Measurements from ENCODE around the gene NEK10.
A peak's percentile ranks its signal among the peaks of the same experiment; 100 is the strongest.
"Not testable (repeated sequence)": the region's sequence is repeated elsewhere in the genome, so short reads cannot be mapped to it uniquely, and the experiment has no call there.

The NEK10 gene, protein sequence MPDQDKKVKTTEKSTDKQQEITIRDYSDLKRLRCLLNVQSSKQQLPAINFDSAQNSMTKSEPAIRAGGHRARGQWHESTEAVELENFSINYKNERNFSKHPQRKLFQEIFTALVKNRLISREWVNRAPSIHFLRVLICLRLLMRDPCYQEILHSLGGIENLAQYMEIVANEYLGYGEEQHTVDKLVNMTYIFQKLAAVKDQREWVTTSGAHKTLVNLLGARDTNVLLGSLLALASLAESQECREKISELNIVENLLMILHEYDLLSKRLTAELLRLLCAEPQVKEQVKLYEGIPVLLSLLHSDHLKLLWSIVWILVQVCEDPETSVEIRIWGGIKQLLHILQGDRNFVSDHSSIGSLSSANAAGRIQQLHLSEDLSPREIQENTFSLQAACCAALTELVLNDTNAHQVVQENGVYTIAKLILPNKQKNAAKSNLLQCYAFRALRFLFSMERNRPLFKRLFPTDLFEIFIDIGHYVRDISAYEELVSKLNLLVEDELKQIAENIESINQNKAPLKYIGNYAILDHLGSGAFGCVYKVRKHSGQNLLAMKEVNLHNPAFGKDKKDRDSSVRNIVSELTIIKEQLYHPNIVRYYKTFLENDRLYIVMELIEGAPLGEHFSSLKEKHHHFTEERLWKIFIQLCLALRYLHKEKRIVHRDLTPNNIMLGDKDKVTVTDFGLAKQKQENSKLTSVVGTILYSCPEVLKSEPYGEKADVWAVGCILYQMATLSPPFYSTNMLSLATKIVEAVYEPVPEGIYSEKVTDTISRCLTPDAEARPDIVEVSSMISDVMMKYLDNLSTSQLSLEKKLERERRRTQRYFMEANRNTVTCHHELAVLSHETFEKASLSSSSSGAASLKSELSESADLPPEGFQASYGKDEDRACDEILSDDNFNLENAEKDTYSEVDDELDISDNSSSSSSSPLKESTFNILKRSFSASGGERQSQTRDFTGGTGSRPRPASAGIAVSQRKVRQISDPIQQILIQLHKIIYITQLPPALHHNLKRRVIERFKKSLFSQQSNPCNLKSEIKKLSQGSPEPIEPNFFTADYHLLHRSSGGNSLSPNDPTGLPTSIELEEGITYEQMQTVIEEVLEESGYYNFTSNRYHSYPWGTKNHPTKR

DNA sequence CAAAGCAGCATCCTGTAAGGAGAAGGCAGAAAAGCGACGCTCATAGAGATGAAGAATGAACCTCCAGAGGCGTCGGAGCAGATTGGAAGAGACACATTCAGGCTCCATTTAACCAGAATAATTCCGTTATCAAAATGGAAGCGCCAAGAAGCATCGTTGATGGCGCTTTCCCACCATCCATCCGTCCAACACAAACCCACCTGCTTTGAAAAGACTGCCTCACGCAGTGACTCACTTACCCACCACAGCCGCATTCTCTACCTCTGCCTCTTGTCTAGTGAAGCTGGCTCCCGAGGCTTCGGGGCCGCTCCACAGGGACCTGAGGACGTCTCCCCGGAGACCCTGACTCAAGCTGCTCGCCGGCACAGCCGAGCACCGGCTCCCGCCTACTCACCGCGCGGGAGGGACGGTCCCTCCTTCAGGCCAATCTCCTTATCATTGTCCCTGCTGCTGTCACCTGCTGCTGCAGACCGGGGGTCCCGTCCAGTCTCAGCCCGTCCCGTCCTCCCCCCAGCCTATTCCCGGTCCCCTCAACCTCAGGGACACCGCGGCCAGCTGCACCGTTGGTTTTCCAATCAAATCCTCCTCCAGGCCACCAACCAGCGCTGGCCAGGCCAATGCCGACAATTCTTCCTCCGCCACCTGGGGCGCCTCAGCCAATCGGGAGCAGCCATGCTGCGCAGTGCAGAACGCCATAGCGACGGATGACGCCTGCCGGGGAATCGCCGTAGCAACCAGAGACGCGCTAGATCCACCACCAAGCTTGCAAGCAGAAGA lies at the start of gene NEK10:
NEK10 (minus strand) TSS at position 553 of the 777 bp plus-strand sequence. CDS start 16,501 bp downstream, outside the sequence.
- peak; percentile 99 for DNase-seq (ENCODE audit: low spot score)

DNA sequence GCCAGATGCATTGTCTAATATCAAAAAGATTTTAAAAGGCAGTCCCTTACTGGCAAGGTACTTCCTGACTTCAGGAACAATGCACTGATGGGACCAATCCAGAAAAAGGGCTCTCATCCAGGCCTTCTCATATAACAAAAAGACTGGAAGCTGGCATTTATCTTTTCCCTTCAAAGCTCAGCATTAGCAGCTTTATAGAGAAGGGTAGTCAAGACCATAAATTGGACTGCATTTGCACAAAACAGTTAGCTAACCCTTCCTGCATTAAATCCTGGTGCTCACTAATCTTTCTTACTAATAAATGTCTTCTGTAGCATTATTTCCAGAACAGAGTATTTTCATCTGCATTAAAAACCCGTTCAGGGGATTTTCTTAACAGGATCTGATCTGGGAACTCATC lies 46.0 kb upstream of the NEK10 start:
- no peak for DNase-seq (ENCODE audit: low spot score)

DNA sequence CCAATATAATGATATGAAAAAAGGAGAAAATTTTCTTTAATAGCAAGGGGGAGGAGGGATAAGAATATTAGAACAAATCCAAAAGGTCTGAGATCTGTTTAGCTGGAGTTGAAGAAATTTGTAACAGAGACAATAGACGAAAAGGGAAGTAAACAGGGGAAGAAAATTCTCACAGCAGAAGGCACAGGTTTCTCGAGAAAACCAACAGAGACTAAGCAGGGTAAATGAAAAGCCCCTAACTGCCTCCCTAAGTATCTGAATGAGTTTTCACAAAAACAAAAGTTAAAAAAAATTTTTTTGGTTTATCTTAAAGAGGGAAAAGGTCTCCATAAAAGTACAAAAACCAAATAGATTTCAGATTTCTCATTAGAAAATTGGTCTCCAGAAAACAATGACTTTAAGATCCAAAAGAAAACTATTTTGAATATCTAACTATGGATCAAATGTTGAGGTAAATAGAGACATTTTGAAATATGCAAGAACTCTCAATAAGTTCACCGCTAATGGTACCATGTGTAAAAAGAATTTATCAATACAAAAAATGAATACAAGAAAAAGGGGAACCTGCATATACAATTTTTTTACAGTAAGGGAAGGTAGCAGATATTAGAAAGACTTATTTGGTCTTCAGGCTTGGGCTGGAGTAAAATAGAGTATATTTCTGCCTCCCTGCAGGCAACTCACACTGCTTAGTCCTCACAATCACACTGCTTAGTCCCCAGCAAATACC lies 23.9 kb upstream of the NEK10 start:
- DNase-seq (ENCODE audit: low spot score), result no peak

DNA sequence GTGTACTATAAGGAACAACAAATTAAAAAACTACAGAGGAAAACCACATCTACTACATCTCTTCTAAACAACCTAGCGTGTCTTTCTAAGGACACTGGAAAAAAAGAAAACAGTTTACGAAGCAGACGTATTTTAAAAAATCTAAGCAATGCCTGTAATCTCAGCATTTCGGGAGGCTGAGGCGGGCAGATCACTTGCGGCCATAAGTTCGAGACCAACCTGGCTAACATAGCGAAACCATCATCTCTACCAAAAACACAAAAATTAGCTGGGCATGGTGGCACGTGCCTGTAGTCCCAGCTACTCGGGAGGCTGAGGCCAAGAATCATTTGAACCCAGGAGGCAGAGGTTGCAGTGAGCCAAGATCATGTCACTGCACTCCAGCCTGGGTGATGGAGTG lies 23.2 kb upstream of the NEK10 start:
- not testable (repeated sequence) for DNase-seq (ENCODE audit: low spot score)

DNA sequence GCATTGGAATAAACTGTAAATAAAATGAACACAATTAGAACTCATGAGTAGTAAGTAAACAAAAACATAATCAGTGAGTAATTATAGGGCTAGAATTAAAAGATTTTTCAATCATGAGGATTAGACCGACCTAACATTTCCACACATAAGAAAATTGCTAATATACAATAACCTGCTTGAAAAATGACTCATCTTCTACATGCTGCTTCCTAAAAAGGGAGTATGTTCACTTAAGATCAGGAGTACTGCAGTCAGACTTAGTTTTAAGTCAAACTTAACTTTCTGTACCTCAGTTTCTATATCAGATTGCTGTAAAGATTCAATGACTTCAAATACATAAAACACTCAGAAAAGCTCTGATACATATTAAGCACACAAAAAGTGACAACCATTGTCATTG lies 22.6 kb upstream of the NEK10 start:
- no peak for DNase-seq (ENCODE audit: low spot score)

DNA sequence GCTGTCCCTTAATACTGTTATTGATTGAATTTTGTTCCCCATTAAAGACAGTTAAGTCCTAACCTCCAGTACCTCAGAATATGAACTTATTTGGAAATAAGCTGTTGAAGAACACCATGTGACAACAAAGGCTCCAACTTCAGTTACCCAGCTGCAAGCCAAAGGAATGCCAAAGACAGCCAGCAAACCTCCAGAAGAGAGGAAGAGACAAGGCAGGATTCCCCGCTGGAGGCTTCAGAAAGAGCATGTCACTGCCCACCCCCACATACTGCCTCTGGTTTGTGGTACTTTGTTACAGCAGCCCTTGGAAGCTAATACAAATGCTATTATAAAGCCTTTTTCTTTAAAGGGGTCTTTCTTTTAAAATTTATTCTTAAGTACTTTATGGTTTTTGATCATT lies 18.4 kb upstream of the NEK10 start:
- no peak for DNase-seq (ENCODE audit: low spot score)

DNA sequence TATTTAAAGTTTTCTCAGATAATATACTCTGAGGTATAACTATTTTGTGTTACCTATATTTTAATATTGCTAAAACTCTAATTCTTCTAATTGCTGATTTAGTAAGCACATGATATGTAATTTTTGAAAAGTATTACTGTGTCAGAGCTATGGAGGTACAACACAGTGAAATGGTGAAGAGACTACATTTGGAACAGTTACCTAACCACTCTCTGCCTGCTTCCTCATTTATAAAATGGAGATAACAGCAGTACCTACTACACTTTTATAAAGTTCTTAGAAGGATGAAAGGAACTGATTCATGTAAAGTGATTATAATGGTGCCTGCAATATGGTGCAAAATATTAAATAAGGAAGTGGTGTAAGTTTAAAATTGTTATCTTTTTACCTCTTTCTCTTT lies 16.3 kb upstream of the NEK10 start:
- no peak for DNase-seq (ENCODE audit: low spot score)

DNA sequence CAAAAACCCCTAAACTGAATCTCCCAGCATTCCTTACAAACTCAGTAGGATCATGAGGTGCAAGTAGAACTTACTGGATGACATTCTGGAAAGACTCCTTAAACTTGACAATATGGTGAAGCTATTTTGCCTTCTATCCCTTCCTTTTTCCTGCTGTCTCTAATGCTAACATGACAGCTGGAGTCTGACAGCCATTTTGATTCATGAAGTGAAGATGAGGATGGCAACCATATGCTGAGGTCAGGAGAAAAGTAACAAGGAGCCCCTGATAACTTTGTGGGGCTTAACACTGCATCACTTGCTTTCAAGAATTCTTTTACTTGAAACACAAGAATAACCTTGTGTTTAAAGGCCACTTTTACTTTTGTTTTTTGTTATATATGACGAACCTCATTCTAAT lies 15.0 kb upstream of the NEK10 start:
- no peak for DNase-seq (ENCODE audit: low spot score)

DNA sequence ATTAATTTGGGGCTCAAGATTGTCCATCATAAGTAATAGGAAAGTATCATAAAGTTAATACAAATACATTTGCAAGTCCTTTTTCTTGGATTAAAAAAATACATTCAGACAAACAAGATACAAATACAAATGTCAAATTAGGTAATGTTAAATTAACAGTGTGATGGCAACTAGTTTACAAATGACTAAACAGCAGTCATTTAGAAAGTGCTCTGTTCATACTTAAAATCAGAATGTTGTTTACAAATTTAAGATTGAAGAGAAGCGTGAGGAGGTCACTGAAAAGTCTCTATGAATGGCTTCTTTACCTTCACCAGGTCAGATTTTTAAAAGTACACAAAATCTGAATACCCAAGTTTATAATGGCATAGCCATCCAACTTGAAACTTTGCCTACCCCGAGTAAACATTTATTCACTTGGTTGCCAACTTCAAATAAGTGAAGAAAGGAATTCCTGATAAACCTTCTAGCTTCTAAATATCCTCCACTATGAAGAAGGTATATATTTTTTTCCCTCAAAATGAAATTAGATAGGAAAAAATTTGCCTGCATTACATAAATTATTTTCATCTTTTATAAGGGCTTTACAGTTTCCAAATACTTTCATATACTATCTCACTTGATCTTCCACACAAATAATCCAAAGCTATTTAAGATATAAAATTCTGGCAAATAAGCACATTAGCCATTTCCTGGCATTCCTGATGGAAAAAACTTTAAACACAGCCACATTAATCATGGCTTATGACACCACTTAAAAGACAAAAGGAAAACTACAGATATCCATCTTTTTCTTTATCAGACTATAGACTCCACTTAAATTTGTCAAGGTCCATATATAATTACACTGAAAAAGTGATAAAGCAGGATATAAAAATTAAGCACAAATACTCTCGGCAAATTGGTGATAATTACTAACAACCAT lies 11.5 kb upstream of the NEK10 start:
- no peak for DNase-seq (ENCODE audit: low spot score)

DNA sequence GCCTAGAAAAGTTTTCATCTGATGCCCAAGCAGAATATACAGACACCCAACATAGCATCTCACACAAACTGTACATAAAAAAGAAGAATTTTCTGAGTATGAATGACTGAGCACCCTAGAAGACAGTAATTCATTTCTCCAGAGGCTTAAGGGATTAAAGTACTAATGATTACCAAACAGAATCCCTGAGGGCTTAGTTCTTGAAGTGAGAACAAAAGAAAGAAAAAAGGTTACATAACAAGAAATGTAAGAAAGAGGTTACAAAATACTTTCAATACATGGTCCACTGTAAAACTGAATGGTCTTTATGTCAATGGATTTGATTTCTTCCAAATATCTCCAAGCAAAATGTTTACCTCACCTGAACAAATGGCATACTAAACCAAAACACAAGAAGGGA lies 9.1 kb upstream of the NEK10 start:
- DNase-seq (ENCODE audit: low spot score), result peak; percentile 45

DNA sequence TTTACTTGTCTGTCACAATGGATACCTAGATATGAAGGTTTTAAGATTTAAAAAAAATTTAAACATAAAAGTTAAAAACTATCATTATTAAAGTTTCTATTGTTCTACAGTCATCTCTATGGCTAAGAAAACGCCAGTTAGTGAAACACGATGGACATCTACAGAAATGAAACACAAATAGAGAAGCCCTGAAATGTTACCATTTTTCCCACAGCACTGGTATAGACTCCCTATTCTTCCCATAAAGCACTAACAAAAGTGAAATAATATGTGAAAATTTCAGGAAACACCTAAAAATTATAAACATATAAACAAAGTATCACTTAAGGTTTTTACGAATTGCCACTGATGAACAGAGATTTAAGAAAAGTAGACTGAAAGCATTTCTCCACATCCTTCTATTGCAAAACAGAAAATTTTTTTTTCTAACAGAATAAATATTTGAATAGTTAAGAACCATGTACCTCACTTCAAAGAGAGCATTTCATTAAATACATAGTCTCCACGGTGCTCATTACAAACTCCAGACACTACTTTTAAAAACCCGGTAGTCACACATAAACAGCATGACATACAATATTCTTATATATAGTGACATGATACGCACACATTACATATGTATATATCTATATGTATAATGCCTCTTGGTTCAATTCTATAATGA lies 7.1 kb upstream of the NEK10 start:
- no peak for DNase-seq (ENCODE audit: low spot score)

DNA sequence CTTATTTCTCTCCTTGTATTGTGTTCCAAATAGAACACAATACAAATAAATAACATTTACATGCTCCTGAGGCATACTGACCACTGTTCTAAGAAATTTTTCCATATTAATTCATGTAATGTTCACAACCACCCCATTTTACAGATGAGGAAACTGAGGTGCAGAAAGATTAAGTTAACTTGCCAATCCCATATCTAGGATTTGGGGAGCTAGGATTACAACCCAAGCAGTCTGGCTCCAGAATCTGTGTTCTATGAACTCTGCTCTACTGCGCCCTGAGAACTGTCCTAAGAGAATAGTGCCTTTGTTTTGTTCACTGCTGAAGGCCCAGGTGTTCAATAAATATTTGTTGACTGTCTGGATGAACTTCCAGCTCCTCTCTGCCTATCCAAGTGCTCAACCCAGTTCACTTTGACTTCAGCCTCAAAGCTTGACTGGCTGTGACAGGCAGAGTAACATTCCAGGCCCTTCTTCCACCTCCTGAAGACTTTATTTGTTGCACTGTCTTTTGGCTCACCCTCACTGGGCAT lies 3.1 kb downstream of the NEK10 start:
- no peak for DNase-seq (ENCODE audit: low spot score)

DNA sequence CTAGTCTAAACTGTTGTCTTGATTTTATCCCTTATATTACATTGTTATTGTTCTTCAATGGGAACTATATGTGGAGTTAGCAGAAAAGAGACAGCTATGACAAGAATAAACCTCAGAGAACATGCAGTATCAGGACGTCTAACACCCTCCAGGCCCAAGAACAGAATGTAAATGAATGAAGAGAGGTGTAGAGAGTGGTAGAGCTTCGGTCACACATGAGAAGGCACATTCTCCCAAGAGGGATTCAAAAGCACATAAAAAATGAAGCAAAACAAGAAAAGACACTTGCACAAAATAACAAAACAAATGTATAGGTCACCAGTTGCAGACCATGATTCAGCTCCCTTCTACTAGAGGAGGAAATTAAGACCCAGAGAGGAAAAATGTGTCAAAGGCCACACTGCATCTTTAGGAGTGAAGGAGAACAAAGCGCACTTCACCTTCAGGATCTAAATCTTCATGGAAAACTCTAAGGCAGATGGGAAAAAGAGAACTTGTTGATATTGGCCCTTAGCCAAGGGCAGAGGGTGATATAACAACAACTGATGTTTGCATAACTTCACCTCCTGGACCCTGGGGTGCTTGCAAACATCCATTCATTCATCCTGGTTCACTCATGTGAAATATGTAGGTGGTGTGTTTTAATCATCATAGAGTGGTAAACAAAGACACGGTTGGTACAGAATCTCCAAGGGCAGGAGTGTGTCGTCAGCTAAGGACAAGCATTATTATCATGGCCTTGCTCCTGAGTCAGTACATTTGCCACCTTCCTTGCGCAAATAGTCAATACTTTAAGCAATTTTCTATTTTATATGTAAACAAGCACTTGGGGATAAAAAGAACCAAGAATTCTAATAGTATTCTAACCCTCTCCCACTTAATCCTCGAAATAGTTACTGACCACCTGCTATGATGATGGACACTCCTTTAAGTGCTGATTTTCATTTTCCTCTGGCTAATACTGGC lies 8.8 kb downstream of the NEK10 start:
- DNase-seq (ENCODE audit: low spot score), result no peak

DNA sequence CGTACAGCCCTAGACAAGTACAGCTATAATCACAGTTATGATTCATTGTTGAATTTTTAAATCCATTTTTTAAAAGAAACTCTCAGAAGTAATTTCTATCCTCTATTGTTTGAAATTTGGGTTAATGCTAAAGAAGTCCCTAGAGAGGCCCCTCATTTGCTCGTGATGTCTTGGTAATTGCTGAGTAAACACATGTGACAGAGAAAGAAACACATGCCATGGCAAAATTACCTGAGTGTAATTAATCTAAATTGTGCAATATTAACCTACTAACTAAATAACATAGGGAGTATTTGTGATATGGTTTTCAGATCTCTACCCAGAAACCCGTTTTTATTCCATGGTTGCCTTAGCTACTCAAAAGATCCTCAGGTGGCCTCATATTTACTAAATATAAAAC lies 10.8 kb downstream of the NEK10 start:
- no peak for DNase-seq (ENCODE audit: low spot score)

DNA sequence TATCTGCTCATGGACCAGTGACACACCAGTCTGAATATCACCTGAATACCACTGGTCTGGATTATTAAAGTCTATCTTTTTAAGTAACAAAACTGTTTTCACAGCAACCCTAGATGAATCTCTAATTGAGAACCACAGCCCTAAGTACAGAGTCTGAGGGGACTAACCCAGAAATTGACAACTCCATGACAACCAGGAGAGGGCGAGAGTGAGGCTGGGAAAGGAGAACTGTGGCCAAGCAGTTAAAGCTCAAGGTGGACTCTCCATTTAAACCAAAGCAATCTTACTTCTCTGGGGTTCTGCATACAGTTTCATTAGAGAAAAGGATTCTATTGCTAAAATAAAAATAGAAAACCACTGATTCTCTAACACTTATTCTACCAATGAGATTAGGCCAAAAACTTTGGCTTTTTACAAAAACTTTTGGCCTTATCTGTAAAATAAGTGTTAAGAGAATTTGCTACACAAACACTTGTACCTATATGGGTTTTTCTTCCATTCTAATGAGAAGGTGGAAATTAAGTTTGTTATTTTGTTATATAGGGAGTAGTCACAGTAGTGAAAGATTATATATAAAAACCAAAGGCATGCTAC lies 11.4 kb downstream of the NEK10 start:
- DNase-seq (ENCODE audit: low spot score), result peak; percentile 66

DNA sequence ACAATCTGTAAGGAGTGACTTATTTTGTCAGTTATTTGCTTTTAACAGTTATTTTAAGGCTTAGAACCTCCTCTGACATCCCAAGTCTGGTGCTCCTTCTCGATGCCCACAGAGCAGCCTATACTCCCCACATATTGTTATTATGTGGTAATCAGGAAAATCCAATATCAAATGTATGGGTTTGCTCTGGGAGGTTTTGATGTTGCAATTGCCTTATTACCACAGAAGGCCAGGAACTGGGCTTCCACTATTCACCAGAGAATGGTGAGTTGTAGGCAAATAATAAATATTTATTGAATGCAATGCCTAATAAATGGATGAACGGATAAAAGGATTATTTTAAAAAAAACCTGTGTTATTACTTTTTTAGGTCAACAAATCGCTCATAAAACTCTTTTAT lies 12.2 kb downstream of the NEK10 start:
- DNase-seq (ENCODE audit: low spot score), result no peak

DNA sequence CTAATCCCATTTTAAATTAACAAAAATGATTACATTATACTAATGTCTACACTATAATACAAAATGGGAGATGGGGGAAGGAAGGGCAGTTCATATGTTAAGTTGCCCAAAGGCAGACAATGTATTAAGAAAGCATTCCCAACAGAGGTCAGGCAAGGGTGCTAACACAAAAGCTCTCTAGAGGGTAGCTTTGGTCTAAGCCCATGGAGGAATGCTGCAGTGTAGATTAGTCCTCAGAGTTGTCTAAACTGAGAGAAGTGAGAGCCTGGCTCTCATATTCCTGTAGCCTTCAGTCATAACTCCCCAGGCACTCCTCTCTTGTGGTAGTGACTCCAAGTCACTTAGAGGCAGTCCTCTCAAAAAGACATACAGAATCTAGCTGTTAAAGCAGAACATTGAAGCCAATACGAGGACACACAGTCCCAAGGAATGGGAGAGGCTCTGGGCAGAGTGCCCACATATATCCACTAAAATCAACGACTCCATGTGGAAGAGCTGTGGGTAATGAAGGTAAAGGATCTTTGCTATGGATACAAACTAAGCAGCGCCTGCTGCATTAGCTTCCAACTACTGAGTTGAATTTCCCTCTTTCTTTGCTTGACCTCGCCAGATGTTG lies 14.5 kb downstream of the NEK10 start:
- no peak for DNase-seq (ENCODE audit: low spot score)
